H9 (cell line): ENCODE data around the gene PCSK6. TPM values are rescaled to one million over a fixed set of nuclear protein-coding genes. Genes with fewer than 3 reads are reported as not detected.
A peak's percentile ranks its signal among the peaks of the same experiment; 100 is the strongest.

ENCODE experiments used
- DNase-seq: peaks from one replicate; pipeline ENCODE4 v3.0.0-alpha.2; 2017
- H2AFZ ChIP-seq: one replicate; pipeline ENCODE4 v1.6.1; 2013; ENCODE audit warnings: mild to moderate bottlenecking, low read length, control low read depth, moderate library complexity
- H2AK5ac ChIP-seq: 2 replicates; pipeline ENCODE4 v1.6.1; 2013; ENCODE audit warnings: low read length, control low read depth, mixed read lengths; ENCODE audit not compliant: insufficient read length
- H2BK120ac ChIP-seq: one replicate; pipeline ENCODE4 v1.6.1; 2013; ENCODE audit warnings: low read depth, mild to moderate bottlenecking, low read length, control low read depth, inconsistent platforms; ENCODE audit not compliant: poor library complexity, severe bottlenecking
- H2BK12ac ChIP-seq: 2 replicates; pipeline ENCODE4 v1.6.1; 2013; ENCODE audit warnings: low read length, control low read depth, mixed read lengths, low read depth; ENCODE audit not compliant: insufficient read length
- H2BK15ac ChIP-seq: 2 replicates; pipeline ENCODE4 v1.6.1; 2013; ENCODE audit warnings: low read depth, low read length, control low read depth
- H2BK20ac ChIP-seq: one replicate; pipeline ENCODE4 v1.6.1; 2013; ENCODE audit warnings: low read depth, mild to moderate bottlenecking, low read length, control low read depth, inconsistent platforms; ENCODE audit not compliant: poor library complexity, severe bottlenecking
- H2BK5ac ChIP-seq: 2 replicates; pipeline ENCODE4 v1.6.1; 2013; ENCODE audit warnings: low read length, control low read depth, mixed read lengths; ENCODE audit not compliant: insufficient read length
- H3K14ac ChIP-seq: 2 replicates; pipeline ENCODE4 v1.6.1; 2013; ENCODE audit warnings: low read length, control low read depth; ENCODE audit not compliant: insufficient read depth
- H3K18ac ChIP-seq: 2 replicates; pipeline ENCODE4 v1.6.1; 2013; ENCODE audit warnings: low read depth, mild to moderate bottlenecking, mixed read lengths, low read length, control low read depth; ENCODE audit not compliant: insufficient read length
- H3K23ac ChIP-seq: 2 replicates; pipeline ENCODE4 v1.6.1; 2013; ENCODE audit warnings: low read length, control low read depth, mixed read lengths, low read depth; ENCODE audit not compliant: insufficient read length
- H3K23me2 ChIP-seq: 2 replicates; pipeline ENCODE4 v1.6.1; 2013; ENCODE audit warnings: low read depth, mild to moderate bottlenecking, mixed read lengths, low read length, control low read depth; ENCODE audit not compliant: insufficient read length, poor library complexity, severe bottlenecking
- H3K27ac ChIP-seq: 2 replicates; pipeline ENCODE4 v1.5.1; 2013; ENCODE audit warnings: low read length, control low read depth, mixed read lengths, low read depth; ENCODE audit not compliant: insufficient read length
- H3K27me3 ChIP-seq: 2 replicates; pipeline ENCODE4 v1.6.1; 2013; ENCODE audit warnings: low read length, control low read depth, inconsistent platforms; ENCODE audit not compliant: insufficient read depth
- H3K4ac ChIP-seq: 2 replicates; pipeline ENCODE4 v1.6.1; 2013; ENCODE audit warnings: low read depth, mild to moderate bottlenecking, control low read depth, inconsistent platforms, low read length, moderate library complexity
- H3K4me1 ChIP-seq: 2 replicates; pipeline ENCODE4 v1.6.1; 2013; ENCODE audit warnings: low read length, control low read depth, inconsistent platforms; ENCODE audit not compliant: insufficient read depth
- H3K4me2 ChIP-seq: 2 replicates; pipeline ENCODE4 v1.6.1; 2013; ENCODE audit warnings: low read length, control low read depth, mixed read lengths; ENCODE audit not compliant: insufficient read length, insufficient read depth
- H3K56ac ChIP-seq: 2 replicates; pipeline ENCODE4 v1.6.1; 2013; ENCODE audit warnings: low read depth, mild to moderate bottlenecking, mixed read lengths, low read length, control low read depth; ENCODE audit not compliant: insufficient read length
- H3K79me1 ChIP-seq: 2 replicates; pipeline ENCODE4 v1.6.1; 2013; ENCODE audit warnings: low read depth, mild to moderate bottlenecking, moderate library complexity, low read length, control low read depth, inconsistent platforms; ENCODE audit not compliant: insufficient read depth, poor library complexity, severe bottlenecking
- H3K79me2 ChIP-seq: 2 replicates; pipeline ENCODE4 v1.6.1; 2013; ENCODE audit warnings: low read length, control low read depth, inconsistent platforms; ENCODE audit not compliant: insufficient read depth
- H3K9ac ChIP-seq: 2 replicates; pipeline ENCODE4 v1.6.1; 2013; ENCODE audit warnings: low read length, control low read depth, mixed read lengths; ENCODE audit not compliant: insufficient read length; ENCODE audit errors: extremely low read depth
- H3K9me3 ChIP-seq: one replicate; pipeline ENCODE4 v1.6.1; 2013; ENCODE audit warnings: low read depth, low read length, inconsistent platforms; ENCODE audit not compliant: control insufficient read depth
- H3T11ph ChIP-seq: one replicate; pipeline ENCODE4 v1.6.1; 2013; ENCODE audit warnings: mild to moderate bottlenecking, low read length, control low read depth, inconsistent platforms
- H4K20me1 ChIP-seq: one replicate; pipeline ENCODE4 v1.6.1; 2013; ENCODE audit not compliant: control insufficient read depth, insufficient read length, insufficient read depth
- H4K5ac ChIP-seq: 2 replicates; pipeline ENCODE4 v1.6.1; 2013; ENCODE audit warnings: low read depth, mild to moderate bottlenecking, mixed read lengths, low read length, control low read depth; ENCODE audit not compliant: insufficient read length
- H4K8ac ChIP-seq: replicated peaks from 2 replicates; pipeline ENCODE4 v1.6.1; 2013; ENCODE audit warnings: low read length, control low read depth, mixed read lengths, low read depth; ENCODE audit not compliant: insufficient read length
- H4K91ac ChIP-seq: 2 replicates; pipeline ENCODE4 v1.6.1; 2013; ENCODE audit warnings: low read depth, mild to moderate bottlenecking, moderate library complexity, mixed read lengths, low read length, control low read depth; ENCODE audit not compliant: insufficient read length
- H3K27ac Mint-ChIP-seq, 3 experiments: 2 replicates in 2 of 3; 3 replicates in 1 of 3; pipeline ENCODE4 v1.8.0; 2020 to 2021; ENCODE audit warnings: mixed read lengths in 3 of 3, mild to moderate bottlenecking in 1 of 3, moderate library complexity in 1 of 3
- H3K27me3 Mint-ChIP-seq: 2 replicates; pipeline ENCODE4 v1.8.0; 2021; ENCODE audit warnings: low read depth, mild to moderate bottlenecking, moderate library complexity, mixed read lengths
- H3K36me3 Mint-ChIP-seq, 3 experiments: 2 replicates in 2 of 3; 3 replicates in 1 of 3; pipeline ENCODE4 v1.8.0; 2020 to 2021; ENCODE audit warnings: low read depth in 3 of 3, mixed read lengths in 3 of 3; ENCODE audit not compliant: insufficient read depth in 1 of 3
- H3K4me1 Mint-ChIP-seq, 2 experiments: 2 replicates each; pipeline ENCODE4 v1.8.0; 2020; ENCODE audit warnings: mixed read lengths in 2 of 2
- H3K4me3 Mint-ChIP-seq, 2 experiments: 2 replicates in 1 of 2; 3 replicates in 1 of 2; pipeline ENCODE4 v1.8.0; 2020 to 2021; ENCODE audit warnings: mild to moderate bottlenecking in 2 of 2, mixed read lengths in 2 of 2, moderate library complexity in 1 of 2
- H3K9me3 Mint-ChIP-seq, 2 experiments: 2 replicates in 1 of 2; 3 replicates in 1 of 2; pipeline ENCODE4 v1.8.0; 2020; ENCODE audit warnings: mild to moderate bottlenecking in 2 of 2, mixed read lengths in 2 of 2, moderate library complexity in 1 of 2
- WGBS: extraction: QIAGEN DNeasy Blood & Tissue Kit; methylation state at CpG from one replicate; pipeline ENCODE4 v1.1.7; 2013; ENCODE audit warnings: missing lambda C conversion rate, low lambda C conversion rate, mixed read lengths; ENCODE audit not compliant: insufficient read length; ENCODE audit errors: extremely low coverage; 5-methylcytosine and 5-hydroxymethylcytosine counted together
- total RNA-seq: library from RNA; stranded (reverse); gene quantifications from 2 replicates; pipeline ENCODE4 v1.2.1, GENCODE V29; 2021
- TF ChIP-seq, protein P1 (sequence below): fragments of 200-600 bp; sonication (generic); conservative IDR thresholded peaks from 3 replicates; pipeline ENCODE4 v1.8.0; 2021; ENCODE audit warnings: antibody characterized with exemption, mild to moderate bottlenecking

Gene PCSK6
- total RNA-seq, 1 experiment from 2014 or later: 4.0 TPM

DNA sequence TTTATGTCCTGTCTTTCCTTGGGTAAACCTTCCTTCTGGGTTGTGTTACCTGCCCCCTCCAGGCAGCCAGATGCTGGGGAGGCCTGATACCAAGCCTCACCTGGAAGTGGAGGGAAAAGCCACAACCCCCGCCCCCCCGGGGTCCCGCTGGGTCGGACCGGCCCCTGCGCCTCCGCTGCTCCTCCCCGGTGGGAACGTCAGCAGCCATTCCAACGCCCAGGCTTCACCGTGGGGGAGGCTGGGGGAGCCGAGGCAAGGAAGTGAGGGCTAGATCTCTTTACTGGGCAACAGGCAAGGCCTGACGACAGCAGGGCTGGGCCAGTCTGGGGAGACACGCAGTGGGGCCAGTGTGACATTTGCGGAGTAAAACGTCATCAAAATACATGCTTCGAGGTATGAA lies 141.5 kb downstream of the PCSK6 start:
- no peaks in the 10 kb centered on the region; the same call in 1 of the 2 replicates for H3K4me1 ChIP-seq
- no peak overlapping the region for H4K91ac ChIP-seq
- no peak overlapping the region for H2BK15ac ChIP-seq
- peak overlapping the region; percentile 51 for H4K8ac ChIP-seq
- no peak overlapping the region for H3K9ac ChIP-seq
- H3K27ac ChIP-seq: no peak overlapping the region
- H3K27ac Mint-ChIP-seq: no peak overlapping the region
- peaks cover 16 to 23% of the 10 kb centered on the region in 2 experiments for H3K4me1 Mint-ChIP-seq
- no peak overlapping the region for H2BK20ac ChIP-seq
- H3K27me3 ChIP-seq: no peaks in the 10 kb centered on the region
- H3K79me1 ChIP-seq: no peaks in the 10 kb centered on the region
- H3K79me2 ChIP-seq: no peaks in the 10 kb centered on the region
- H3K56ac ChIP-seq: no peak overlapping the region
- no peak overlapping the region for H3K4ac ChIP-seq
- TF ChIP-seq, protein P1, sequence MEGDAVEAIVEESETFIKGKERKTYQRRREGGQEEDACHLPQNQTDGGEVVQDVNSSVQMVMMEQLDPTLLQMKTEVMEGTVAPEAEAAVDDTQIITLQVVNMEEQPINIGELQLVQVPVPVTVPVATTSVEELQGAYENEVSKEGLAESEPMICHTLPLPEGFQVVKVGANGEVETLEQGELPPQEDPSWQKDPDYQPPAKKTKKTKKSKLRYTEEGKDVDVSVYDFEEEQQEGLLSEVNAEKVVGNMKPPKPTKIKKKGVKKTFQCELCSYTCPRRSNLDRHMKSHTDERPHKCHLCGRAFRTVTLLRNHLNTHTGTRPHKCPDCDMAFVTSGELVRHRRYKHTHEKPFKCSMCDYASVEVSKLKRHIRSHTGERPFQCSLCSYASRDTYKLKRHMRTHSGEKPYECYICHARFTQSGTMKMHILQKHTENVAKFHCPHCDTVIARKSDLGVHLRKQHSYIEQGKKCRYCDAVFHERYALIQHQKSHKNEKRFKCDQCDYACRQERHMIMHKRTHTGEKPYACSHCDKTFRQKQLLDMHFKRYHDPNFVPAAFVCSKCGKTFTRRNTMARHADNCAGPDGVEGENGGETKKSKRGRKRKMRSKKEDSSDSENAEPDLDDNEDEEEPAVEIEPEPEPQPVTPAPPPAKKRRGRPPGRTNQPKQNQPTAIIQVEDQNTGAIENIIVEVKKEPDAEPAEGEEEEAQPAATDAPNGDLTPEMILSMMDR: no peak
- H3K9me3 Mint-ChIP-seq: peaks cover 8% of the 10 kb centered on the region in 2 experiments; a peak in 4 of 5 replicates
- H2BK5ac ChIP-seq: no peak overlapping the region
- no peak overlapping the region for H3K23ac ChIP-seq
- peaks cover 0 to 7% (median 0%) of the 10 kb centered on the region in 3 experiments; a peak in 2 of 7 replicates for H3K36me3 Mint-ChIP-seq
- H3K4me2 ChIP-seq: no peak overlapping the region
- no peak overlapping the region for H2BK12ac ChIP-seq
- no peak overlapping the region for H2AK5ac ChIP-seq
- DNase-seq: no peak
- no peaks in the 10 kb centered on the region for H3K23me2 ChIP-seq
- no peak overlapping the region for H3T11ph ChIP-seq
- H3K27me3 Mint-ChIP-seq: peaks cover 10% of the 10 kb centered on the region
- no peaks in the 10 kb centered on the region for H3K9me3 ChIP-seq
- WGBS: no CpG with 5 or more reads among the region's 17 CpGs
- no peak overlapping the region for H2AFZ ChIP-seq
- no peak overlapping the region for H3K18ac ChIP-seq
- no peak overlapping the region for H2BK120ac ChIP-seq
- no peak overlapping the region for H4K5ac ChIP-seq
- H3K4me3 Mint-ChIP-seq: no peak overlapping the region
- H3K14ac ChIP-seq: peak overlapping the region; percentile 64; the same call in 1 of the 2 replicates
- H4K20me1 ChIP-seq: no peaks in the 10 kb centered on the region
